ENCODE data around the gene KRAS. TPM values are rescaled to one million over a fixed set of nuclear protein-coding genes. Genes with fewer than 3 reads are reported as not detected.
"Not testable (repeated sequence)": the region's sequence is repeated elsewhere in the genome, so short reads cannot be mapped to it uniquely, and the experiment has no call there.

KRAS gene
- 13.3 and 14.3 TPM in 2 replicates for total RNA-seq (2014; rRNA removed; shearing (Covaris generic))

DNA sequence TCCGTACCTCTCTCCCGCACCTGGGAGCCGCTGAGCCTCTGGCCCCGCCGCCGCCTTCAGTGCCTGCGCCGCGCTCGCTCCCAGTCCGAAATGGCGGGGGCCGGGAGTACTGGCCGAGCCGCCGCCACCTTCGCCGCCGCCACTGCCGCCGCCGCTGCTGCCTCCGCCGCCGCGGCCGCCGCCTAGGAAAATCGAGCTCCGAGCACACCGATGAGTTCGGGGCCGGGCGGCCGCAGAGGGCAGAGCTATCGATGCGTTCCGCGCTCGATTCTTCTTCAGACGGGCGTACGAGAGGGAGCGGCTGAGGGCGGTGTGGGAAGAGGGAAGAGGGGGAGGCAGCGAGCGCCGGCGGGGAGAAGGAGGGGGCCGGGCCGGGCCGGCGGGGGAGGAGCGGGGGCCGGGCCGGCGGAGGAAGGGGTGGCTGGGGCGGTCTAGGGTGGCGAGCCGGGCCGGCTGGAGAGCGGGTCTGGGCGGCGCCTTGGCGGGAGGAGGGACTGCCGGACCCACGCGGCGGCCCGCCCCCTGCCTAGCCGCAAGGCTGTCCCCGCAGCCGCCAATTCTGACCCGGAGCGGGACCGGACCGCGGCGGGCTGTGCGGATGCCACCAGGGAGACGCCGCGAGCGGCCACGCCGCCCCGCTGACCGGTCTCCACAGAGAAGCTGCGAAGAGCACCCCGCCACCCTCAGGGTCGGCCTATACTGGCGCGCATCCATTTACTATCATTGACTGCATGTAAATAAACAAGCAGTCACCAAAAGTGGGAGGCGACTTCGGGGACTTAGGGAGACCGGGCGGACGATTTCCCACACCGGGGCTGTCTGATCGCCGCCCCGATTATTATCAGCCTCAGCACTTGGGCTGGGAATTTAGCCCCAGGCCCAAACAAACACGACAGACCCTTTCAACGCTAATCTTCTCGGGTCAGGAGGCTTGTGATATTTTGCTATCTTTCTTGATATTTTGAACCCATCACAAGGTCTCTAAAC lies at the start of gene KRAS:
Gene KRAS, minus strand, starts transcription at position 186 of the 987 bp plus-strand sequence.
- peak; percentile 98 for DNase-seq (ENCODE audit: low read depth)

DNA sequence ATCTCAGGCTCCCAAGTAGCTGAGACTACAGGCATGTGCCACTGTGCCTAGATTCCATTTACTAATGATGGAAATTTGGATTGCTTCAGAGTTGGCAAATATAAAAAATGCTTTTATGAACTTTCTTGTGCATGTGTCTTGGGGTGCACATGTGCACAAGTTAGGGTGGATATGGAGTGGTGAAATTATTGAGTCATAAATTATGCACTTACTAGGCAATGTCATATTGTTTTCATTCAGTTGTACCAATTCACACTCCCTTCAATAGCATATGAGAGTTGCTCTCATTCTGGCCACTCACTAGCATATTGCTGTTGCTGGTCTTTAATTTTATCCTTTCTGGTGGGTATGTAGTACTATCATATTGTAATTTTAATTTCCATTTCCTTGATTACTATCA lies 45.7 kb upstream of the KRAS start:
- DNase-seq (ENCODE audit: low read depth): no peak

DNA sequence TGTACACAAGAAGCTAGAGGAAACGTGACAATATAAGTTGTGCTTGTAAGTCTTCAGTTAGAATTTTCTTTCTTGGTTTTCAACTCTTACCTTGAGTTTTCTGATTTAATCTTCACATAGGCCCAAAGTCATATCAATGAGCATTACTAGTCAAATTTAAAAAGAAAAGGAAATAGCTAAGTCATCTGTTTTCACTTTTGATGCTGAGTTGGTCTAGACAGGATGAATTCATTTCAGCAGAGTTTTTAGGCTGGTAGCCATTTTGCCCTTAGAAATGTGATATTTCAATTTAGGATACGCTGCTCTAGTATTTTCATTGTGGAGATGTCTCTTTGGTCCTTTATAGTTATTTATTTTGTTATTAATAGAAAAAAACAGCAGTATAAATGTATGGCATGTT lies 44.6 kb upstream of the KRAS start:
- no peak for DNase-seq (ENCODE audit: low read depth)

- DNase-seq (ENCODE audit: low read depth): no peak
Observed at GRCh38 chr12:25293653-25294052, 42.9 kb upstream of the KRAS start.

DNA sequence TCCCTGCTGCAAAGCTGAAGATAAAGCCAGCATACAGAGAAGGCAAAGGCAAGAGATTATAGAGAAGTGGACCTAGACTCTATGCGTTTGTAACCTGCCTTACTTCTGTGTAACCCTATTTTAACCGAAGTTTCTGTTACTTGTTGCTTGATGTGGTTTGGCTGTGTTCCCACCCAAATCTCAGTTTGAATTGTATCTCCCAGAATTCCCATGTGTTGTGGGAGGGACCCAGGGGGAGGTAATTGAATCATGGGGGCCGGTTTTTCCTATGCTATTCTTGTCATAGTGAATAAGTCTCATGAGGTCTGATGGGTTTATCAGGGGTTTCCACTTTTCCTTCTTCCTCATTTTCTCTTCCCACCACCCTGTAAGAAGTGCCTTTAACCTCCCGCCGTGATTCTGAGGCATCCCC lies 42.1 kb upstream of the KRAS start:
- DNase-seq (ENCODE audit: low read depth): not testable (repeated sequence)

DNA sequence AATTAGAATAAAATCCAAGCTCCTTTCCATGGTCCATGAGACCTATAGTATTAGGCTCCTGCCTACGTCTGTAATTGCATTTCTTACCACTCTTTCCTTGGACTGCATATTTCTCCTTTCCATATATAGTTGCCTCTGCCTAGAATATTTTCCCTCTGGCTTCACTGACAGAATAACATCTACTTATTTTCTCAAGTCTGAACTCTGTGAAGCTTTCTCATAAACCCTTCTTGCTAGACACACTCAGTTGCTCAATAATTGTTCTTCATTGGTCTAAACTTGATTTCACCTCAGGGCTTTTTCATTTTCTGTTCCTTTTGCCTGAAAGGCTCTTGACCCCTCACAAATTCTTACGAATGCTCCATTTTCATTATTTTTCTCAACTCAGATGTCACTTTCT lies 36.9 kb upstream of the KRAS start:
- no peak for DNase-seq (ENCODE audit: low read depth)

DNA sequence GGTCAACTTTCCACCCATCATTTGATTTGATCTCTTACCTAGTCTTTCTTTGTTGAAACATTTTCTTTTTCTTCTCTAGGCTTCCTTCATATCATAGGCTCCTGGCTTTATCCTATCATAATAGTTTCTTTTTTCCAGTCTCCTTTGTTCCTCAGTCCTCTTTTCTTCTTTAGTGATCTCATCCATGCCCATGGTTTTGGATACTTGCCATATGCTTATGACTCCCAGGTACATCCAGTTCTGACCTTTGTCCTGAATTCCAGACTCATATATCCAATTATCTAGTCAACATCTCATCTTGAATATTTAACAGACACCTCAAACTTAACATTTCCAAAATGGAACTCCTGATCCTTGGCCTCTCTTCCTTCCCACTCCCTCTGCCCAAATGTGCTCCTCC lies 36.1 kb upstream of the KRAS start:
- DNase-seq (ENCODE audit: low read depth): no peak

- no peak for DNase-seq (ENCODE audit: low read depth)
Observed at GRCh38 chr12:25284024-25284423, 33.3 kb upstream of the KRAS start.

DNA sequence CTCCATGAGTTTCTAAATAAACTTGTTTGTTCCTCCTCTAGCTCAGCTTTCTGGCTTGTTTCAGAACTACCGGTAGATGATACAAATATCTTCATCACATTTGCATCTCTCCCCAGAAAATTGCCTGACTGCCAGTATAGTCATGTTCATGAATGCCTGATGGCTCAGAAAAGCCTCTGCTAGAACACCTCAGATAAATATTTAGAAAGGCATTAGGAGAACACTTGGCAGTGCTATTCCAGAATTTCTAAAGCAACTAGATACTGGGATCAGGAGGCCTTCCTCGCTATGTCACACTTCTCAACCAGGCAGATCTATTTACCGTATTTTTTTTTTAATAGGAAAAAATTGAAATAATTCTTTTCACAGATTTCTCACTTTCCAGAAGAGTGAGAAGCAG lies 32.3 kb upstream of the KRAS start:
- DNase-seq (ENCODE audit: low read depth): no peak

DNA sequence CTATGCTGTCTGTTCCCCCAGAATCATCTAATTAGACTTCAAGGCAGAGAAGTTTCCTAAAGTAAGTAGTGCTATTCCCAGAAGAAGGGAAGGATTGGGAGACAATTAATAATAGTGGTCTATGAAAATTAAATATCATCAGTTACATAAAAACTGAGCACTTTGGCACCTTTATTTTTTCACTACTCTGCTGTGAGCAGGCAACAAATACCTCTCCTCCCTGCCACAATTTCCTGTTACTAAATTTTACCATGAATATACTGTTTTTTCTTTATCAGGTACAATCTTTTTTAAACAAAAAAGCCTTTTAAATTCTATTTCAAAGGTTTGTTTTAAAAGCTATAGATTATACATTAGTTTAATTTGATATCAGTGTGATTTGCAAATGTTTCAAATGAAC lies 29.4 kb upstream of the KRAS start:
- no peak for DNase-seq (ENCODE audit: low read depth)

DNA sequence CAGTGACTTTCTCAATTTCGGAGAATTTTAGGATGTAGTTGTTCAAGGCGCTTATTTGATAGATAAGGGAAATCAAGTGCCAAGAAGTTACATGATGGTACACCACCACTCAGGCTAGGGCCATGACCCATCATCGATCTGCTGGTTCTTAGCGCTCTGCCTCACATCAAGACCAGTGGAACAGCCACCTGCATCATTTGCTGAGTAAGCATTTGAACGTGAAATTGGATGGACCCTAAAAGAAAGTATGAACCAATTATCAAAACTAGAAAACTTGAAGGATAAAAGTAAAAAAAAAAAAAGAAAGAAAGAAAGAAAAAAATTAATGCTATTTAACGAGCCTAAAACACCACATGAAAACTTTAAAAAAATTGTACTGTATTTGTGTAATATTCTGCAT lies 27.5 kb upstream of the KRAS start:
- DNase-seq (ENCODE audit: low read depth): no peak

DNA sequence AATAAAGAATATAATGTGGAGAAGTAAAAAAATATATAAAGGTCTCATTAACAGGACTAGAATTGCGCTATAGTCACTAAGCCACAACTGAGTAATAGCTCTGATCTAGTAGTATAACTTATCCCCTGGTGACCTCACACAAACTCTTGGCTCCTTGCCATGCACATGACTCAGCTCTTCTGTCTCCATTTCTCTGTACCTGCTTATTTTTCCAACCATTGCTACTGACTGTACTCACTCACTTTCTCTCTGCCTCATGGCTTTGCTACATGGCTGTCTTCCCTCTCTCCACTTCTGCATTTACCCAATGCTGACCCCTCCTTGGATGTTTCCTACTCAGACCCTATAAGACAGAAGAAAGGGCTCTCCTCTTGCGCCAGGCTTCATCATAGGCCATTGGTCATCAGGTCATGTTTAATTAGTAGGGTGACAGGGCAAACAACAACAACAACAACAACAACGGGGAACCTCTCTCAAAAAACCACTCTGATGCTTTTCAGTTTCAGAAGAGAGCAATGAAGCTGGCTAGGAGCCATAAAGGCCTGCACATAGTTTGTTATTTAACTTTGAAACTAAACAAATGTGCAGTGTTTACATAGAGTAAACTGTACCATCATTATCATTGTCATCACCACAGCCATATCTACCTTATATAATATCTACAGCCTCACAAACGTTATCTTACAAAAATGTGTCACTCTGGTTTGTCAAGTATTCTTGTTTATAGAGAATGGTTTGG lies 25.6 kb upstream of the KRAS start:
- peak; percentile 94 for DNase-seq (ENCODE audit: low read depth)

DNA sequence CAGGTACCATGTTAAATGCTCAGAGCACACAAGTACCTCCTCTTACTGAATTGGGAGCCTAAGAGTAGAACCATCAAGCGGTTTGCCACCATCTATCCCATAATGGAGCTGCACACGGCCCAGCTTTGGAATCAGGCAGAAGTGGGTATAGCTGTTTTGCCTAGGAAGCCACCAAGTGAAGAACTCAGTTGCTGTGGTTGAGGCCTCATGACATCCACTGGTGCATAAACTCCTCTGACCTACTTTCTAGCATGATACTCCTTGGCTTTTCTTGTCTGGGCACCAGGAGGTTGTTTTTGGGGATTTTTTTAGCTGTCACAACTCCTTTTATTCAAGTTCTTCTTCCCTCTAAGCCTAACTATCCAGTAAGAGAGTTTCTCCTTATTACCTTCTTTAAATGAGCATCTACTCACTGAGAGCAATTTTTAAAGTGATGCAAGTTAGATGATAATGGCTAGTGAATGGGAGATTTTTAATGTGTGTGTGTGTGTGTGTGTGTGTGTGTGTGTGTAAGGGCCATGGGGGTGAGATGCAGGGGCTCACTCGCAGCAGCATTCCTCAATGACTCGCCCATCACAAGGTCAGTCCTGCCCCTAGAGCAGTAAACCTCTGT lies 20.9 kb upstream of the KRAS start:
- DNase-seq (ENCODE audit: low read depth): no peak

- DNase-seq (ENCODE audit: low read depth): no peak
Observed at GRCh38 chr12:25269701-25270100, 19.0 kb upstream of the KRAS start.

- DNase-seq (ENCODE audit: low read depth): no peak
Observed at GRCh38 chr12:25266497-25266896, 15.8 kb upstream of the KRAS start.

GRCh38 chr12:25264862-25265261 lies 14.1 kb upstream of the KRAS start:
- DNase-seq (ENCODE audit: low read depth): no peak

GRCh38 chr12:25264114-25264513 lies 13.4 kb upstream of the KRAS start:
- DNase-seq (ENCODE audit: low read depth): no peak

DNA sequence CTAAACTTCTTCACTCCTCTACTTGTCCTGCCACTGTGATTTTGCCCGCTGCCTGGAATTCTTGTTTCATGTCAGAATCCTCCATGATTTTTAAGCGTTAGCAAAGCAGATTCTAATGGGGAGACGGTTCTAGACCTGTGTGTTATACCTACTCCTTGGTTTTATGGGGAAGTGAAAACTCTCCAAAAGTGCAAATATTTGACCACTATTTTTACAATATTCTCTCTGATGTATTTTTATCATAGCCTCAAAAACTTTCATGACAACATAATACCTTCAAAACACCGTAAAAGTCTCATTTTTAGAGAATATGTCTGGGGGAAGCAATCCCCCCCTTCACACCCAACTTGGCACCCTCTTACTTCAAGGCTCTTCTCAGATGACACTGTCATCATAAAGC lies 12.9 kb upstream of the KRAS start:
- no peak for DNase-seq (ENCODE audit: low read depth)

DNA sequence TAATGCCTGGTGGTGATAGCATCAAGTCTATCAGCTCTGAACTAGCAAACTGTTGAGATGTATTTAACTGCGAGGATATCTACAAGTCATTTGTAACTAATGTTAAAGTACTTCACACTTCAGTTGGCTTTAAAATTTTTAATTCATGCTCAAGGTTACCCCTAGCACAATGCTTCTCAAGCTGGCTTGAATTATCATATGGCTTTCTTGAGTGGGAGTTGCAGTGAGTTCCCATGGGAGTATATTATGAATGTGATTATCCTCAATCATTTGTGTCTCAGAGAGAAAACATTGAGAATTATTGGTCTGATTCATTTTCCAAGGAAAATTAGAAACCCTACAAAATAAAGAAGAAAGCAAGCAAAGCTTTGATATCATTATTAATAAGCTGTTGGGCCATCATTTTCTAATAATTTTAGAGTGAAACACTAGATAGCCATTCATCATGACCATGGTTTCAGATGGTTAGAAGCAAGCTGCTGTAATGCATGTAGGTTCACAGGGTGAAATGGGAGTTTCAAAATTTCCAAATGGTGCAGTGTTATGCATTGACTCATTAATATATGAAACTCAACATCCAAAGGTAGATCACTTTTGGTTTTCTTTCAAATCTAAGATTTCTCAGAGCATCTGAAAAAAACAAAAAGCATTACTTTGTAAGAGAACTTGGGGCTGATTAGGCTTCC lies 11.8 kb upstream of the KRAS start:
- DNase-seq (ENCODE audit: low read depth): no peak

GRCh38 chr12:25257590-25258324 lies 7.0 kb upstream of the KRAS start:
- no peak for DNase-seq (ENCODE audit: low read depth)

- DNase-seq (ENCODE audit: low read depth): no peak
Observed at GRCh38 chr12:25256826-25257225, 6.1 kb upstream of the KRAS start.
